PC-9 (cell line): ENCODE results near the gene TIMP3. TPM values are rescaled to one million over a fixed set of nuclear protein-coding genes. Genes with fewer than 3 reads are reported as not detected.

ENCODE experiments used
- BruUV-seq: library from RNA; stranded (reverse); fragments of 400-500 nt; replicated peaks from 2 replicates; lab custom pipeline; 2021; lab: Mats Ljungman, UMichigan
- CTCF ChIA-PET: fragments of 300-600 bp; sonication (Branson Sonifier 250); formaldehyde crosslinking; loops from one replicate; lab custom pipeline; 2022; ENCODE audit warnings: antibody characterized with exemption; lab: Charles Lee
- POLR2A ChIA-PET: fragments of 300-600 bp; sonication (Branson Sonifier 250); formaldehyde crosslinking; loops from one replicate; lab custom pipeline; 2022; ENCODE audit warnings: antibody characterized with exemption; ENCODE audit not compliant: unreplicated experiment; lab: Charles Lee
- DNase-seq, 2 experiments: peaks; one replicate each; pipeline versions ENCODE4 v3.0.0 to v3.0.0-alpha.2; 2015 to 2022; ENCODE audit warnings: mixed read lengths in 1 of 2
- H2AFZ ChIP-seq: fragments of 200-600 bp; sonication (generic); 2 replicates; pipeline ENCODE4 v1.8.1; 2017; ENCODE audit warnings: antibody characterized with exemption
- H3F3A ChIP-seq: fragments of 200-600 bp; sonication (generic); 2 replicates; pipeline ENCODE4 v1.8.1; 2017; ENCODE audit warnings: antibody characterized with exemption, mild to moderate bottlenecking, low read depth; ENCODE audit not compliant: insufficient read depth
- H3K27ac ChIP-seq: fragments of 200-600 bp; sonication (generic); 2 replicates; pipeline ENCODE4 v1.6.1; 2016; ENCODE audit warnings: mixed run types
- H3K27me3 ChIP-seq: fragments of 200-600 bp; sonication (generic); 2 replicates; pipeline ENCODE4 v1.6.1; 2016; ENCODE audit warnings: low read depth, mixed run types; ENCODE audit not compliant: insufficient read depth
- H3K36me3 ChIP-seq: fragments of 200-600 bp; sonication (generic); 2 replicates; pipeline ENCODE4 v1.6.1; 2016; ENCODE audit warnings: low read depth, mixed run types
- H3K4me1 ChIP-seq: fragments of 200-600 bp; sonication (generic); replicated peaks from 2 replicates; pipeline ENCODE4 v1.6.1; 2016; ENCODE audit warnings: mixed run types; ENCODE audit not compliant: insufficient read depth
- H3K4me2 ChIP-seq: fragments of 200-600 bp; sonication (generic); 2 replicates; pipeline ENCODE4 v1.6.1; 2017; ENCODE audit warnings: mixed run types
- H3K4me3 ChIP-seq: fragments of 200-600 bp; sonication (generic); 2 replicates; pipeline ENCODE4 v1.6.1; 2016; ENCODE audit warnings: mixed run types
- H3K79me2 ChIP-seq: fragments of 200-600 bp; sonication (generic); 2 replicates; pipeline ENCODE4 v1.6.1; 2017; ENCODE audit warnings: low read depth, mixed run types
- H3K9me2 ChIP-seq: fragments of 200-600 bp; sonication (generic); 2 replicates; pipeline ENCODE4 v1.8.1; 2017; ENCODE audit warnings: mild to moderate bottlenecking; ENCODE audit not compliant: insufficient read depth
- H3K9me3 ChIP-seq: fragments of 200-600 bp; sonication (generic); 2 replicates; pipeline ENCODE4 v1.8.1; 2016; ENCODE audit warnings: low read depth; ENCODE audit not compliant: insufficient read depth
- H4K20me1 ChIP-seq: fragments of 200-600 bp; sonication (generic); 2 replicates; pipeline ENCODE4 v1.8.1; 2017; ENCODE audit not compliant: insufficient read depth
- CTCF ChIP-seq: fragments of 200-600 bp; sonication (generic); conservative IDR thresholded peaks from 2 replicates; pipeline ENCODE4 v1.6.1; 2017; ENCODE audit warnings: mixed run types, antibody characterized with exemption, mild to moderate bottlenecking, moderate library complexity
- EZH2 ChIP-seq: fragments of 200-600 bp; sonication (generic); IDR thresholded peaks from 2 replicates; pipeline ENCODE4 v1.8.0; 2017; ENCODE audit warnings: antibody characterized with exemption, low read depth
- intact Hi-C: fragments of 100-400 bp; cut with micrococcal nuclease; formaldehyde crosslinking; loops from one replicate; pipeline ENCODE4 v1.10.0; 2022; ENCODE audit not compliant: unreplicated experiment
- total RNA-seq: library from RNA; stranded (reverse); gene quantifications from 2 replicates; pipeline ENCODE4 v1.2.3, GENCODE V29; 2021

Gene TIMP3
- total RNA-seq, 1 experiment from 2014 or later, result 79.8 TPM

- POLR2A ChIA-PET, result no interaction called here
- Histone ChIP-seq H3K27ac (no peak overlapping the region), H3K36me3 (no peaks in the 10 kb centered on the region), H4K20me1 (no peaks in the 10 kb centered on the region), H3F3A (peaks cover 25% of the 10 kb centered on the region), H2AFZ (no peak overlapping the region), H3K4me3 (no peak overlapping the region), H3K4me2 (no peak overlapping the region), H3K4me1 (peaks cover 47% of the 10 kb centered on the region), H3K9me2 (no peaks in the 10 kb centered on the region), H3K27me3 (no peaks in the 10 kb centered on the region), H3K9me3 (no peaks in the 10 kb centered on the region), H3K79me2 (peaks cover 7% of the 10 kb centered on the region)
- CTCF ChIA-PET, result interaction anchor here (0.7 kb wide), 1 partner anchor 80 kb away, joined by 3 read pairs; no protein-coding TSS in a partner anchor
- BruUV-seq, result no TSS peak
- intact Hi-C loops, result loop anchor here (5.0 kb wide), 1 partner anchor 84 kb away; no protein-coding TSS in a partner anchor
- no peak for DNase-seq
- TF ChIP-seq CTCF (no peak), EZH2 (no peak)
Measured at GRCh38 chr22:32781695-32782094, 19.8 kb upstream of the TIMP3 start.

- Histone ChIP-seq H3K9me2 (no peaks in the 10 kb centered on the region), H4K20me1 (no peaks in the 10 kb centered on the region), H3F3A (peaks cover 21% of the 10 kb centered on the region; the same call in 1 of the 2 replicates), H3K27ac (no peak overlapping the region), H2AFZ (no peak overlapping the region), H3K27me3 (no peaks in the 10 kb centered on the region), H3K9me3 (peaks cover 4% of the 10 kb centered on the region; the same call in 1 of the 2 replicates), H3K4me3 (no peak overlapping the region), H3K4me2 (no peak overlapping the region), H3K79me2 (no peaks in the 10 kb centered on the region), H3K4me1 (peaks cover 39% of the 10 kb centered on the region), H3K36me3 (no peaks in the 10 kb centered on the region)
- TF ChIP-seq EZH2 (no peak), CTCF (no peak)
- DNase-seq, result no peak
- CTCF ChIA-PET, result interaction anchor here (1.0 kb wide), 1 partner anchor 12 kb away, joined by 3 read pairs; no protein-coding TSS in a partner anchor
- intact Hi-C loops, result no loop called here
- BruUV-seq, result no TSS peak
- POLR2A ChIA-PET, result interaction anchor here (0.7 kb wide), 1 partner anchor 185 kb away, joined by 5 read pairs; no protein-coding TSS in a partner anchor
Measured at GRCh38 chr22:32785321-32786026, 16.0 kb upstream of the TIMP3 start.

- ChIA-PET POLR2A (no interaction called here), CTCF (interaction anchor here (1.0 kb wide), 1 partner anchor 11 kb away, joined by 3 read pairs; no protein-coding TSS in a partner anchor)
- DNase-seq, result no peak
- no peak overlapping the region for H3K27ac ChIP-seq
- H3K4me3 ChIP-seq, result no peak overlapping the region
- H4K20me1 ChIP-seq, result no peaks in the 10 kb centered on the region
- H2AFZ ChIP-seq, result no peak overlapping the region
- H3K4me1 ChIP-seq, result peaks cover 34% of the 10 kb centered on the region
- intact Hi-C loops, result no loop called here
- H3F3A ChIP-seq, result peaks cover 18% of the 10 kb centered on the region; the same call in 1 of the 2 replicates
- peaks cover 7% of the 10 kb centered on the region; the same call in 1 of the 2 replicates for H3K9me3 ChIP-seq
- TF ChIP-seq EZH2, result no peak
- TF ChIP-seq CTCF, result no peak
- H3K79me2 ChIP-seq, result no peaks in the 10 kb centered on the region
- H3K36me3 ChIP-seq, result no peaks in the 10 kb centered on the region
- H3K9me2 ChIP-seq, result no peaks in the 10 kb centered on the region
- BruUV-seq, result no TSS peak
- H3K4me2 ChIP-seq, result no peak overlapping the region
- no peaks in the 10 kb centered on the region for H3K27me3 ChIP-seq
Measured at GRCh38 chr22:32786027-32786418, 15.5 kb upstream of the TIMP3 start.
